Glomerular visceral epithelial cell (primary cell): ENCODE data around the gene PKNOX2.

Experiments used
- DNase-seq: peaks from one replicate; pipeline ENCODE4 v3.0.0-alpha.2; 2016; ENCODE audit errors: extremely low spot score

The PKNOX2 gene

GRCh38 chr11:125173556-125173955 lies 9.0 kb downstream of the PKNOX2 start:
- no peak for DNase-seq

GRCh38 chr11:125174057-125174456 lies 9.5 kb downstream of the PKNOX2 start:
- no peak for DNase-seq

- DNase-seq, result no peak
Observed at GRCh38 chr11:125174686-125175085, 10.1 kb downstream of the PKNOX2 start.

GRCh38 chr11:125175166-125175565 lies 10.6 kb downstream of the PKNOX2 start:
- DNase-seq, result no peak

- DNase-seq, result no peak
Observed at GRCh38 chr11:125175896-125176575, 11.5 kb downstream of the PKNOX2 start.

GRCh38 chr11:125176866-125177265 lies 12.3 kb downstream of the PKNOX2 start:
- DNase-seq, result no peak

GRCh38 chr11:125177543-125177942 lies 13.0 kb downstream of the PKNOX2 start:
- no peak for DNase-seq

- DNase-seq, result no peak
Observed at GRCh38 chr11:125179346-125179745, 14.8 kb downstream of the PKNOX2 start.

- no peak for DNase-seq
Observed at GRCh38 chr11:125179895-125180294, 15.3 kb downstream of the PKNOX2 start.

- no peak for DNase-seq
Observed at GRCh38 chr11:125180413-125181305, 16.1 kb downstream of the PKNOX2 start.

- no peak for DNase-seq
Observed at GRCh38 chr11:125182573-125182972, 18.0 kb downstream of the PKNOX2 start.

GRCh38 chr11:125183641-125184040 lies 19.1 kb downstream of the PKNOX2 start:
- DNase-seq, result no peak

- DNase-seq, result no peak
Observed at GRCh38 chr11:125188021-125188420, 23.5 kb downstream of the PKNOX2 start.

- DNase-seq, result no peak
Observed at GRCh38 chr11:125190566-125190965, 26.0 kb downstream of the PKNOX2 start.

GRCh38 chr11:125192183-125192582 lies 27.6 kb downstream of the PKNOX2 start:
- no peak for DNase-seq

GRCh38 chr11:125192717-125193415 lies 28.3 kb downstream of the PKNOX2 start:
- no peak for DNase-seq

GRCh38 chr11:125193416-125193726 lies 28.8 kb downstream of the PKNOX2 start:
- DNase-seq, result no peak

GRCh38 chr11:125193841-125194240 lies 29.3 kb downstream of the PKNOX2 start:
- DNase-seq, result no peak

GRCh38 chr11:125199915-125200314 lies 35.4 kb downstream of the PKNOX2 start:
- no peak for DNase-seq

- DNase-seq, result no peak
Observed at GRCh38 chr11:125200441-125200840, 35.9 kb downstream of the PKNOX2 start.

- no peak for DNase-seq
Observed at GRCh38 chr11:125201525-125202141, 37.1 kb downstream of the PKNOX2 start.

- DNase-seq, result no peak
Observed at GRCh38 chr11:125202362-125202880, 37.9 kb downstream of the PKNOX2 start.
